Esophagus muscularis mucosa (tissue), 4 donors: ENCODE measurements around the gene ADAR. TPM values are rescaled to one million over a fixed set of nuclear protein-coding genes. Genes with fewer than 3 reads are reported as not detected.

Experiments used
- DNase-seq: peaks from one replicate; pipeline ENCODE4 v3.0.0-alpha.2; 2017; ENCODE audit errors: extremely low spot score
- H3K27ac ChIP-seq, 4 donors: fragments of 200-600 bp; sonication (generic); replicated peaks in 1 of 4; 1 replicate in 3 of 4; 2 replicates in 1 of 4; pipeline ENCODE4 v1.5.1; 2016 to 2019; ENCODE audit warnings: mild to moderate bottlenecking in 1 of 4
- H3K27me3 ChIP-seq, 4 donors: fragments of 200-600 bp; sonication (generic); one replicate each; pipeline versions ENCODE4 v1.5.1 to v1.6.0; 2016 to 2019
- H3K36me3 ChIP-seq, 4 donors: fragments of 200-600 bp; sonication (generic); one replicate each; pipeline ENCODE4 v1.5.1; 2016 to 2019
- H3K4me1 ChIP-seq, 4 donors: fragments of 200-600 bp; sonication (generic); one replicate each; pipeline ENCODE4 v1.5.1; 2016 to 2019
- H3K4me3 ChIP-seq, 4 donors: fragments of 200-600 bp; sonication (generic); 1 replicate in 2 of 4; 2 replicates in 2 of 4; pipeline ENCODE4 v1.5.1; 2016 to 2019; ENCODE audit warnings: mild to moderate bottlenecking in 4 of 4, moderate library complexity in 1 of 4
- H3K9me3 ChIP-seq, 4 donors: fragments of 200-600 bp; sonication (generic); 1 replicate in 3 of 4; 2 replicates in 1 of 4; pipeline ENCODE4 v1.5.1; 2016 to 2019
- EP300 ChIP-seq: sonication (generic); formaldehyde crosslinking; IDR thresholded peaks from one replicate; pipeline ENCODE4 v1.6.1; 2017; ENCODE audit warnings: antibody characterized with exemption
- POLR2A ChIP-seq: fragments of 450-650 bp; IDR thresholded peaks from one replicate; pipeline ENCODE4 v1.6.1; 2017; ENCODE audit warnings: antibody characterized with exemption, moderate library complexity, mild to moderate bottlenecking, low read depth
- POLR2AphosphoS5 ChIP-seq, 2 donors: sonication (generic); formaldehyde crosslinking; IDR thresholded peaks; one replicate each; pipeline ENCODE4 v1.6.1; 2017; ENCODE audit warnings: antibody characterized with exemption in 2 of 2
- WGBS: methylation state at CpG from one replicate; pipeline ENCODE4 v1.1.5; 2018; 5-methylcytosine and 5-hydroxymethylcytosine counted together
- intact Hi-C: fragments of 100-400 bp; cut with DNase I; formaldehyde crosslinking; loops from one replicate; pipeline ENCODE4 v1.15.1; 2023
- total RNA-seq, 4 donors: library from RNA; depleted of rRNA; stranded (reverse); fragments of >200 nt; gene quantifications; one replicate each; pipeline versions ENCODE4 v1.1.0 to v1.2.1, GENCODE V29; 2016
- TF ChIP-seq, protein P1 (sequence below), 3 experiments: fragments of 200-600 bp in 2 of 3; fragments of 450-650 bp in 1 of 3; sonication (generic) in 2 of 3; IDR thresholded peaks; one replicate each; pipeline ENCODE4 v1.5.1; 2017 to 2019; ENCODE audit warnings: antibody characterized with exemption in 3 of 3, mild to moderate bottlenecking in 2 of 3, moderate library complexity in 1 of 3

ADAR gene
- total RNA-seq, 4 donors from 2014 or later = 80.2 to 96.3 (median 87.1) TPM

DNA sequence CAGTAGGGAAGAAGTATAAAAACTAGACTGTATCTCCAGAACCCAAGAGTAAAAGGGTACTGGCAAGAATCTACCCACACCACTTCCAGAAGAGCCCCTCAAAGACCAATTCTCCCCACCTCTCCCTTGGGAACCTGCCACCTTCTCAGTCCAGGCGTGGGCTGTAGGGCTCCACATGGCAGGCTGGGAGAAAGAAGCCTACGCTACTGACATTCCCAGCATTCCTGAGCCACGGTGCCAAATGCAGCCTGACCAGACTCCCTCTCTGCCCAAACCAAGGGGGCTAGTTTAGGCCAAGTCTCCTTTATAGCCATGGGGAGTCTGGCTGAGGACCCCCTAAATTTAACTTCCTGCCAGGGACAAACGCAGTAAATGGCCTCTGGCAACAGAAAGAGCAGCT lies 51.6 kb downstream of the ADAR start:
- H3K9me3 ChIP-seq = no peaks in the 10 kb centered on the region
- peaks cover 24 to 67% (median 55%) of the 10 kb centered on the region in 4 donors for H3K4me1 ChIP-seq
- H3K27ac ChIP-seq = peak overlapping the region; percentile 92 to 96 (median 96)
- DNase-seq = no peak
- H3K4me3 ChIP-seq = peak overlapping the region; percentile 84 to 99 (median 92)
- WGBS = no CpG with 5 or more reads among the region's 4 CpGs
- TF ChIP-seq, protein P1, sequence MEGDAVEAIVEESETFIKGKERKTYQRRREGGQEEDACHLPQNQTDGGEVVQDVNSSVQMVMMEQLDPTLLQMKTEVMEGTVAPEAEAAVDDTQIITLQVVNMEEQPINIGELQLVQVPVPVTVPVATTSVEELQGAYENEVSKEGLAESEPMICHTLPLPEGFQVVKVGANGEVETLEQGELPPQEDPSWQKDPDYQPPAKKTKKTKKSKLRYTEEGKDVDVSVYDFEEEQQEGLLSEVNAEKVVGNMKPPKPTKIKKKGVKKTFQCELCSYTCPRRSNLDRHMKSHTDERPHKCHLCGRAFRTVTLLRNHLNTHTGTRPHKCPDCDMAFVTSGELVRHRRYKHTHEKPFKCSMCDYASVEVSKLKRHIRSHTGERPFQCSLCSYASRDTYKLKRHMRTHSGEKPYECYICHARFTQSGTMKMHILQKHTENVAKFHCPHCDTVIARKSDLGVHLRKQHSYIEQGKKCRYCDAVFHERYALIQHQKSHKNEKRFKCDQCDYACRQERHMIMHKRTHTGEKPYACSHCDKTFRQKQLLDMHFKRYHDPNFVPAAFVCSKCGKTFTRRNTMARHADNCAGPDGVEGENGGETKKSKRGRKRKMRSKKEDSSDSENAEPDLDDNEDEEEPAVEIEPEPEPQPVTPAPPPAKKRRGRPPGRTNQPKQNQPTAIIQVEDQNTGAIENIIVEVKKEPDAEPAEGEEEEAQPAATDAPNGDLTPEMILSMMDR (IDR thresholded peaks at IDR 0.05) = no peak
- TF ChIP-seq POLR2AphosphoS5 (IDR thresholded peaks at IDR 0.05) (no peak), POLR2A (no peak), EP300 (no peak)
- peaks cover 41 to 46% (median 45%) of the 10 kb centered on the region in 4 donors for H3K36me3 ChIP-seq
- intact Hi-C loops = loop anchor here (5.0 to 10.0 kb wide), 3 partner anchors 56 to 202 kb away; partner anchors contain the start of gene IL6R
- no peaks in the 10 kb centered on the region for H3K27me3 ChIP-seq

DNA sequence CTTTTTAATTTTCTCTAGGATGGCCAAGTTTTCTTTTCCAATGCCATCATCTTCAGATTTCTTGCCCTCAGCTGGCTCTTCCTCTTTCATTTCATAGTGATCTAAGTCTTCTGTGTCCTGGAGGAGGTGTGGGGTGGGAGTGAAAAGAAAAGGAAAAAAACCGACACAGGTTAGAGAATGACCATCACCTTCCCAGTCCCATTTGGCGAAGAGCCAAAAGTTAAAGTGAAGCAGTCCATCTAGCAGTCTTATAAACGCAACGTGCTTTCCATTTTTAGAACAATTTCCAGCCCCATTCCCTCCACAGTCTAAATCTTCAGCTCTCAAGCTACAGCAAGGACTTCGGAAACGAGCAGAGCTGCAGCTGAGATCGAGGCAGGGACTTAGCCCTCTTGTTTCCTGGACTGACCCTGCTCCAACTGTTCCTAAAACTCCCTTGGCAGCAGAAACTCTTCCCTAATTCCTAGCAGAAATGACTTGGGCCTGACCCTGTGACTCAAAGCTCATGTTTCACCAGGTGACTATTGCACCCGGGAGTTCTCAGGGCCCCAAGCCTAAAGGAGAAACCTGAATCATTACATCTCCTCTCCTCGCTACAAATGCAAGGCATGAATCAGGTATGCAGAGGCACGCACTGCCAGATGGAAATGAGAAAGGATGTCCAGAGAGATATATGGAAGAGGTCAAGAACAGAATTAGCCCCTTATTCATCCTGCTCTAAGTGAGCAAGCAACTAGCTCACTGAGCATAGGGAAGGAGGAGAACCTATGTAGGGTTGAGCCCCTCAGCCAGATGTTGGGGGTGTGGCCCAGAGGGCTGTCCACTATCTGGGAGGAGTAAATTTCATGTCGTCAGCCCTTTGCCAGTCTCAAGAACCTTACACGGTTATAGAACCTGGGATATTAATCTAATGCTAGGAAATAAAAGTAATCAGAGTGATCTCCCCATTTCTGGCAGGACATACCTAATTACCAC lies 54.6 kb downstream of the ADAR start:
- Histone ChIP-seq H3K4me1 (peaks cover 30 to 68% (median 48%) of the 10 kb centered on the region in 4 donors), H3K4me3 (no peak overlapping the region), H3K36me3 (peaks cover 65 to 76% (median 72%) of the 10 kb centered on the region in 4 donors), H3K27ac (peak overlapping the region in 3 of 4 donors; percentile 8 to 33 (median 20)), H3K27me3 (no peaks in the 10 kb centered on the region), H3K9me3 (no peaks in the 10 kb centered on the region)
- 44% methylated on average over 12 of the region's 12 CpGs for WGBS
- DNase-seq = no peak
- TF ChIP-seq, protein P1 (IDR thresholded peaks at IDR 0.05) = no peak
- TF ChIP-seq POLR2AphosphoS5 (IDR thresholded peaks at IDR 0.05) = no peak
- intact Hi-C loops = loop anchor here (5.0 to 10.0 kb wide), 3 partner anchors 149 to 379 kb away; partner anchors contain the start of gene IL6R

DNA sequence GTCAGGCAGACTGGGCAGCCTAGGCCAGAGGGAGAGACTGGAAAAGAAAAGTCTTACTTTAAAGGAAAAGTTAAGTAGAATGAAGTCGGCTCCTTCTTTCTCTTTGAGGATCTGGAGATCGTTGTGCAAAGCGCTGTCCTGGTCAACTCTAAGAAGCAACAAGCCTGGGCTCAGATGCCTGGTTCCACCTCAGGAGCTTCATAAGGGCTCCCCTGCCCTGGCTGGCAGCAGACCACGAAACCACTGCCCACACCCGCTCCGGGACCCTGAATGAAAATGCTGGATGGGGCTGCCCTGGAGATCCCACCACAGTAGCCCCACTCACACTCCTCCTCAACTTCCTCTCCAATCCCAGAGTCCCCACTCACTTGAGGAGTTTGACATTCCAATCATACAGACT lies 56.0 kb downstream of the ADAR start:
- TF ChIP-seq POLR2A (no peak), POLR2AphosphoS5 (IDR thresholded peaks at IDR 0.05) (no peak), EP300 (no peak)
- TF ChIP-seq, protein P1 (IDR thresholded peaks at IDR 0.05) = no peak
- intact Hi-C loops = loop anchor here (5.0 to 10.0 kb wide), 3 partner anchors 147 to 380 kb away; partner anchors contain the start of gene IL6R
- H3K27ac ChIP-seq = peak overlapping the region in 1 of 4 donors; percentile 33
- H3K4me1 ChIP-seq = peaks cover 26 to 61% (median 41%) of the 10 kb centered on the region in 4 donors
- H3K9me3 ChIP-seq = no peaks in the 10 kb centered on the region
- no peaks in the 10 kb centered on the region for H3K27me3 ChIP-seq
- WGBS = 82% methylated on average over 6 of the region's 6 CpGs
- peaks cover 65 to 76% (median 72%) of the 10 kb centered on the region in 4 donors for H3K36me3 ChIP-seq
- H3K4me3 ChIP-seq = no peak overlapping the region
- DNase-seq = no peak

DNA sequence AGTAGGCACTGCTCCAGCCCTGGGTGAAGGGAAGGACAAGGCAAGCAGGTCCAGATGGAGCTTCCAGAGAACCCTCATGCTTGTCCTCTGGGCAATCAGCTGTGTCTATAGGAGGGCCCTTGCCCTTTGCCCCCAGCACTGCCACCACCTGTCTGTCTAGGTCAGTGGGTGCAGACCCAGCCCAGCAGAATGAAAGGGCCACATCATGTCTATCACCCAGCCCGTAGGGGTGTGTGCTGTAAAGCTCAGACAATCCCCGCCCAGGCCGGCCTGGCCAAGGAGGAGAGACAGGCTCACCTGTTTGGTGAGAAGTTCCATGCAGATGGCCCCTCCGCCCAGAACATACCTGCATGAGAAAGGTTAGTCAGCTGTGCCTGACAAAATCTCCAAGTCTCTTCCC lies 56.5 kb downstream of the ADAR start:
- Histone ChIP-seq H3K36me3 (peaks cover 65 to 76% (median 72%) of the 10 kb centered on the region in 4 donors), H3K4me3 (no peak overlapping the region), H3K4me1 (peaks cover 20 to 55% (median 35%) of the 10 kb centered on the region in 4 donors), H3K9me3 (no peaks in the 10 kb centered on the region), H3K27me3 (no peaks in the 10 kb centered on the region), H3K27ac (no peak overlapping the region)
- TF ChIP-seq, protein P1 (IDR thresholded peaks at IDR 0.05) = no peak
- TF ChIP-seq POLR2A (no peak), POLR2AphosphoS5 (IDR thresholded peaks at IDR 0.05) (no peak), EP300 (no peak)
- DNase-seq = no peak
- intact Hi-C loops = loop anchor here (5.0 to 10.0 kb wide), 3 partner anchors 147 to 381 kb away; partner anchors contain the start of gene IL6R
- WGBS = 80% methylated on average over 1 of the region's 4 CpGs
